K562 (cell line): ENCODE data around the gene TPCN1. TPM values are rescaled to one million over a fixed set of nuclear protein-coding genes. Genes with fewer than 3 reads are reported as not detected.
A peak's percentile ranks its signal among the peaks of the same experiment; 100 is the strongest.

ENCODE experiments used
- BRD4 ChIP-seq: fragments of 200-600 bp; sonication (generic); IDR thresholded peaks from 2 replicates; pipeline ENCODE4 v1.6.1; 2017; ENCODE audit warnings: inconsistent platforms
- CBX2 ChIP-seq: fragments of 200-600 bp; sonication (generic); IDR thresholded peaks from one replicate; pipeline ENCODE4 v1.6.1; 2012; ENCODE audit warnings: mild to moderate bottlenecking, low read length, inconsistent platforms; ENCODE audit not compliant: insufficient read depth, poor library complexity, severe bottlenecking
- GABPA ChIP-seq: fragments of 200-800 bp; sonication (Bioruptor generic); conservative IDR thresholded peaks from 2 replicates; pipeline ENCODE4 v1.6.1; 2016; ENCODE audit warnings: low read depth, missing genetic modification characterization, missing compliant biosample characterization
- GTF2F1 ChIP-seq: IDR thresholded peaks from 2 replicates; pipeline ENCODE4 v1.6.1; 2011; ENCODE audit warnings: low read depth, low read length, improper control_type of control experiment
- HCFC1 ChIP-seq: IDR thresholded peaks from 2 replicates; pipeline ENCODE4 v1.6.1; 2012; ENCODE audit warnings: low read depth, low read length, improper control_type of control experiment
- HEY1 ChIP-seq: fragments of 250-450 bp; sonication (Bioruptor Pico); IDR thresholded peaks from 2 replicates; pipeline ENCODE4 v1.5.0; 2020; ENCODE audit warnings: mild to moderate bottlenecking, moderate library complexity, borderline replicate concordance
- HLTF ChIP-seq: fragments of 450-650 bp; IDR thresholded peaks from 2 replicates; pipeline ENCODE4 v1.6.1; 2016
- KDM1A ChIP-seq, 2 experiments: fragments of 450-650 bp; IDR thresholded peaks; 2 replicates each; pipeline ENCODE4 v1.6.1; 2016; ENCODE audit warnings: mild to moderate bottlenecking in 2 of 2
- MAX ChIP-seq: sonication (generic); formaldehyde crosslinking; IDR thresholded peaks from 2 replicates; pipeline ENCODE4 v1.9.0; 2022; ENCODE audit warnings: mild to moderate bottlenecking, missing genetic modification reagents
- NCOR1 ChIP-seq: fragments of 450-650 bp; IDR thresholded peaks from 2 replicates; pipeline ENCODE4 v1.6.1; 2016; ENCODE audit warnings: mild to moderate bottlenecking, moderate library complexity
- NR2C1 ChIP-seq, 2 experiments: fragments of 450-650 bp; IDR thresholded peaks; 2 replicates each; pipeline ENCODE4 v1.6.1; 2017; ENCODE audit warnings: mild to moderate bottlenecking in 2 of 2, antibody characterized with exemption in 1 of 2, inconsistent platforms in 1 of 2, missing compliant biosample characterization in 1 of 2, missing genetic modification characterization in 1 of 2
- PBX2 ChIP-seq, 2 experiments: IDR thresholded peaks in 1 of 2; conservative IDR thresholded peaks in 1 of 2; 2 replicates each; pipeline ENCODE4 v1.6.1; 2016; ENCODE audit warnings: low read depth in 2 of 2, mild to moderate bottlenecking in 1 of 2, missing compliant biosample characterization in 1 of 2, missing genetic modification characterization in 1 of 2, moderate library complexity in 1 of 2
- POLR3G ChIP-seq: IDR thresholded peaks from 2 replicates; pipeline ENCODE4 v1.6.1; 2011; ENCODE audit not compliant: insufficient read length, insufficient replicate concordance; ENCODE audit errors: extremely low read depth
- RBM17 ChIP-seq: fragments of 200-400 bp; formaldehyde crosslinking; IDR thresholded peaks from 2 replicates; pipeline ENCODE4 v1.6.1; 2017; ENCODE audit warnings: low read depth, mild to moderate bottlenecking, low read length, borderline replicate concordance
- RCOR1 ChIP-seq, 2 experiments: IDR thresholded peaks; 2 replicates each; pipeline ENCODE4 v1.6.1; 2012; ENCODE audit warnings: low read depth in 2 of 2, low read length in 2 of 2, borderline replicate concordance in 1 of 2, improper control_type of control experiment in 1 of 2
- TRIM24 ChIP-seq, 2 experiments: fragments of 450-650 bp; IDR thresholded peaks; 2 replicates each; pipeline ENCODE4 v1.6.1; 2016
- TSHZ1 ChIP-seq: fragments of 250-450 bp; sonication (Bioruptor Pico); IDR thresholded peaks from 2 replicates; pipeline ENCODE4 v1.4.0; 2020; ENCODE audit warnings: mild to moderate bottlenecking, moderate library complexity
- ZNF175 ChIP-seq: fragments of 200-800 bp; sonication (Bioruptor generic); IDR thresholded peaks from 2 replicates; pipeline ENCODE4 v1.6.1; 2016; ENCODE audit warnings: low read depth, mild to moderate bottlenecking, missing genetic modification characterization, missing compliant biosample characterization
- ZNF239 ChIP-seq: fragments of 250-450 bp; sonication (Bioruptor Pico); IDR thresholded peaks from 2 replicates; pipeline ENCODE4 v1.4.0; 2020; ENCODE audit warnings: mild to moderate bottlenecking
- ZNF347 ChIP-seq: fragments of 450-650 bp; formaldehyde crosslinking; IDR thresholded peaks from 2 replicates; pipeline ENCODE4 v1.4.0; 2020; ENCODE audit warnings: low read depth, mild to moderate bottlenecking, moderate library complexity
- polyA plus RNA-seq, 8 experiments: library from polyadenylated mRNA; depleted of rRNA in 4 of 8; stranded (reverse) in 5 of 8; unstranded in 3 of 8; fragments of >200 nt; fragmentation: Nextera tagmentation in 2 of 8; fragmentation: Illumina TruSeq in 1 of 8; extraction: Ambion mirVana in 2 of 8; extraction: Trizol in 1 of 8; gene quantifications; 2 replicates each; pipeline versions ENCODE4 v1.2.1 to v1.2.3, GENCODE V29; 2011 to 2014; ENCODE audit warnings: inconsistent platforms in 1 of 8, missing spikeins in 1 of 8
- total RNA-seq, 7 experiments: library from RNA; depleted of rRNA in 6 of 7; stranded (reverse); fragments of >200 nt in 6 of 7; fragmentation: Illumina TruSeq in 2 of 7; extraction: Trizol in 2 of 7; gene quantifications; 2 replicates each; pipeline versions ENCODE4 v1.2.1 to v1.2.3, GENCODE V29; 2011 to 2021; ENCODE audit warnings: low replicate concordance in 1 of 7

The TPCN1 gene
- total and polyA plus RNA-seq, 9 of the 15 experiments (the other 6 are each of a cell fraction or from before 2014, with no cell fraction given) = 0.80 to 23.8 (median 7.4) TPM

GRCh38 chr12:113230315-113231234, 9.3 kb downstream of the TPCN1 start (continued):
- TF ChIP-seq TRIM24 (IDR thresholded peaks at IDR 0.05) (peak; percentile 60 to 65; a peak in 2 of 4 replicates), BRD4 (0 out of 2 replicates have a peak, but pooled peaks have one; percentile 47), NCOR1 (peak; percentile 85), CBX2 (no peak), HCFC1 (no peak), ZNF175 (peak; percentile 86; the same call in 1 of the 2 replicates), HEY1 (CRISPR knock-in tag) (no peak), RCOR1 (IDR thresholded peaks at IDR 0.05; ENCODE audit: borderline replicate concordance in 1 of 2, low read depth in 2 of 2, low read length in 2 of 2) (peak in 1 of 2 experiments; percentile 37; a peak in 1 of 4 replicates), ZNF239 (CRISPR knock-in tag) (no peak), MAX (CRISPR knock-in tag) (peak; percentile 51; the same call in 1 of the 2 replicates), ZNF347 (CRISPR knock-in tag) (no peak), PBX2 (CRISPR knock-in tag; IDR thresholded peaks at IDR 0.05; ENCODE audit: low read depth) (no peak), PBX2 (tag; conservative IDR thresholded peaks at IDR 0.05; ENCODE audit: low read depth) (no peak; the same call in 1 of the 2 replicates), HLTF (no peak), TSHZ1 (no peak), KDM1A (IDR thresholded peaks at IDR 0.05) (peak; percentile 58 to 66; a peak in 3 of 4 replicates), POLR3G (no peak), GABPA (tag) (0 out of 2 replicates have a peak, but pooled peaks have one; percentile 28), GTF2F1 (no peak), RBM17 (no peak), NR2C1 (IDR thresholded peaks at IDR 0.05) (no peak), NR2C1 (tag; IDR thresholded peaks at IDR 0.05) (peak; percentile 77)
